Fibroblast of the conjunctiva (primary cell): ENCODE data around the gene DCAF17.
A peak's percentile ranks its signal among the peaks of the same experiment; 100 is the strongest.
"Not testable (repeated sequence)": the region's sequence is repeated elsewhere in the genome, so short reads cannot be mapped to it uniquely, and the experiment has no call there.

ENCODE experiments used
- DNase-seq: peaks from one replicate; pipeline ENCODE4 v3.0.0-alpha.2; 2010; ENCODE audit warnings: low read depth

The DCAF17 gene

GRCh38 chr2:171514908-171515582, 81.0 kb downstream of the DCAF17 start:
- DNase-seq: no peak

GRCh38 chr2:171515672-171516298, 81.8 kb downstream of the DCAF17 start:
- DNase-seq: peak; percentile 44

GRCh38 chr2:171516793-171517192, 82.8 kb downstream of the DCAF17 start:
- DNase-seq: no peak

- DNase-seq: no peak
These were observed 86.4 kb downstream of the DCAF17 start for GRCh38 chr2:171520471-171520870.

GRCh38 chr2:171521361-171522051, 87.5 kb downstream of the DCAF17 start:
- DNase-seq: no peak

- peak; percentile 83 for DNase-seq
These were observed 88.2 kb downstream of the DCAF17 start, which contains the start of gene CYBRD1 for GRCh38 chr2:171522052-171522787. CYBRD1 (plus strand) TSS chr2:171522474; CDS start chr2:171522546, 72 bp downstream.

GRCh38 chr2:171522788-171523087, 88.7 kb downstream of the DCAF17 start:
- no peak for DNase-seq

GRCh38 chr2:171523088-171524017, 89.3 kb downstream of the DCAF17 start:
- DNase-seq: peak; percentile 59

- no peak for DNase-seq
These were observed 90.0 kb downstream of the DCAF17 start for GRCh38 chr2:171524018-171524401.

GRCh38 chr2:171529914-171530313, 95.9 kb downstream of the DCAF17 start:
- DNase-seq: no peak

GRCh38 chr2:171530378-171530777, 96.4 kb downstream of the DCAF17 start:
- DNase-seq: no peak

GRCh38 chr2:171530859-171531258, 96.8 kb downstream of the DCAF17 start:
- not testable (repeated sequence) for DNase-seq

- DNase-seq: peak; percentile 68
These were observed 97.3 kb downstream of the DCAF17 start for GRCh38 chr2:171531291-171531690.

- DNase-seq: no peak
These were observed 97.9 kb downstream of the DCAF17 start for GRCh38 chr2:171531836-171532450.

GRCh38 chr2:171533331-171533730, 99.3 kb downstream of the DCAF17 start:
- no peak for DNase-seq
